HFFc6 (cell line): ENCODE results near the gene RTP2. TPM values are rescaled to one million over a fixed set of nuclear protein-coding genes. Genes with fewer than 3 reads are reported as not detected.

Source experiments
- DNase-seq: peaks from one replicate; pipeline ENCODE4 v3.0.0-alpha.2; 2018
- H3K27ac Mint-ChIP-seq: 2 replicates; pipeline ENCODE4 v1.8.0; 2020; ENCODE audit warnings: mild to moderate bottlenecking, mixed read lengths
- H3K27me3 Mint-ChIP-seq: 2 replicates; pipeline ENCODE4 v1.8.0; 2021; ENCODE audit warnings: mild to moderate bottlenecking, moderate library complexity, mixed read lengths; ENCODE audit not compliant: insufficient read depth
- H3K36me3 Mint-ChIP-seq: 2 replicates; pipeline ENCODE4 v1.8.0; 2021; ENCODE audit warnings: low read depth, mixed read lengths
- H3K4me1 Mint-ChIP-seq: 2 replicates; pipeline ENCODE4 v1.8.0; 2020; ENCODE audit warnings: low read depth, mixed read lengths
- H3K4me3 Mint-ChIP-seq: 2 replicates; pipeline ENCODE4 v1.8.0; 2020; ENCODE audit warnings: mild to moderate bottlenecking, moderate library complexity, mixed read lengths
- H3K9me3 Mint-ChIP-seq: 2 replicates; pipeline ENCODE4 v1.8.0; 2020; ENCODE audit warnings: mild to moderate bottlenecking, mixed read lengths
- CTCF ChIP-seq: fragments of 200-600 bp; sonication (generic); IDR thresholded peaks from 2 replicates; pipeline ENCODE4 v1.5.0; 2021; ENCODE audit warnings: antibody characterized with exemption, mild to moderate bottlenecking
- total RNA-seq, 6 experiments: library from RNA; stranded (reverse); fragmentation: NEBNext Ultra II Directional; extraction: Animal tissue kit (Norgen Biotek cat#: 25700); gene quantifications; 2 replicates in 1 of 6; 3 replicates in 5 of 6; pipeline ENCODE4 v1.2.3, GENCODE V29; 2021

Gene RTP2
- total RNA-seq, 6 experiments from 2014 or later = not detected

GRCh38 chr3:187698499-187699399 is 3.6 kb downstream of the RTP2 start:
- Mint-ChIP-seq H3K36me3 (no peaks in the 10 kb centered on the region), H3K27ac (no peak overlapping the region), H3K9me3 (no peaks in the 10 kb centered on the region), H3K27me3 (peaks cover 19% of the 10 kb centered on the region), H3K4me3 (no peak overlapping the region), H3K4me1 (peaks cover 38% of the 10 kb centered on the region)
- no peak for DNase-seq
- no peak for TF ChIP-seq CTCF

- Mint-ChIP-seq H3K27ac (no peak overlapping the region), H3K36me3 (no peaks in the 10 kb centered on the region), H3K4me1 (peaks cover 27% of the 10 kb centered on the region), H3K27me3 (peaks cover 27% of the 10 kb centered on the region), H3K4me3 (0 out of 2 replicates have a peak overlapping the region, but pooled peaks have one; percentile 64), H3K9me3 (no peaks in the 10 kb centered on the region)
- TF ChIP-seq CTCF = no peak
- no peak for DNase-seq
Observed at GRCh38 chr3:187696021-187696420, 6.3 kb downstream of the RTP2 start.

GRCh38 chr3:187695449-187695848 is 6.9 kb downstream of the RTP2 start:
- Mint-ChIP-seq H3K9me3 (no peaks in the 10 kb centered on the region), H3K4me3 (peak overlapping the region; percentile 64), H3K4me1 (peaks cover 27% of the 10 kb centered on the region), H3K36me3 (no peaks in the 10 kb centered on the region), H3K27ac (peak overlapping the region; percentile 55), H3K27me3 (peaks cover 27% of the 10 kb centered on the region)
- no peak for DNase-seq
- TF ChIP-seq CTCF = no peak

GRCh38 chr3:187694801-187695200 is 7.6 kb downstream of the RTP2 start:
- peak overlapping the region; percentile 64 for H3K4me3 Mint-ChIP-seq
- no peaks in the 10 kb centered on the region for H3K36me3 Mint-ChIP-seq
- no peaks in the 10 kb centered on the region for H3K9me3 Mint-ChIP-seq
- H3K27ac Mint-ChIP-seq = peak overlapping the region; percentile 55
- peak; percentile 85 for DNase-seq
- TF ChIP-seq CTCF = no peak
- peaks cover 25% of the 10 kb centered on the region for H3K27me3 Mint-ChIP-seq
- peaks cover 27% of the 10 kb centered on the region for H3K4me1 Mint-ChIP-seq

GRCh38 chr3:187693431-187693830 is 8.9 kb downstream of the RTP2 start:
- H3K27me3 Mint-ChIP-seq = peaks cover 22% of the 10 kb centered on the region
- H3K36me3 Mint-ChIP-seq = no peaks in the 10 kb centered on the region
- no peak for TF ChIP-seq CTCF
- H3K27ac Mint-ChIP-seq = no peak overlapping the region
- H3K9me3 Mint-ChIP-seq = no peaks in the 10 kb centered on the region
- no peak overlapping the region for H3K4me3 Mint-ChIP-seq
- no peak for DNase-seq
- H3K4me1 Mint-ChIP-seq = peaks cover 27% of the 10 kb centered on the region
